HEK293T (cell line): ENCODE measurements around the gene RTEL1.
"Not testable (repeated sequence)": the region's sequence is repeated elsewhere in the genome, so short reads cannot be mapped to it uniquely, and the experiment has no call there.

Experiments
- CTCF ChIA-PET: fragments of 350-600 bp; formaldehyde crosslinking; extraction: SDS; loops from one replicate; lab custom pipeline; 2021; ENCODE audit warnings: antibody characterized with exemption, inconsistent platforms; lab: Yijun Ruan, JAX
- POLR2A ChIA-PET: fragments of 350-600 bp; formaldehyde crosslinking; extraction: SDS; loops from one replicate; lab custom pipeline; 2020; ENCODE audit warnings: antibody characterized with exemption, inconsistent platforms; lab: Yijun Ruan, JAX
- DNase-seq: peaks from one replicate; pipeline ENCODE4 v3.0.0; 2012; ENCODE audit warnings: mixed read lengths; ENCODE audit errors: extremely low spot score
- ARNT ChIP-seq: fragments of 450-650 bp; IDR thresholded peaks from 2 replicates; pipeline ENCODE4 v1.6.1; 2017; ENCODE audit warnings: mild to moderate bottlenecking
- BHLHE40 ChIP-seq: fragments of 450-650 bp; IDR thresholded peaks from 2 replicates; pipeline ENCODE4 v1.6.1; 2016; ENCODE audit warnings: mild to moderate bottlenecking, moderate library complexity, borderline replicate concordance
- CTBP1 ChIP-seq: fragments of 450-650 bp; IDR thresholded peaks from 2 replicates; pipeline ENCODE4 v1.6.1; 2016; ENCODE audit warnings: borderline replicate concordance
- ELF4 ChIP-seq: fragments of 450-650 bp; IDR thresholded peaks from 2 replicates; pipeline ENCODE4 v1.6.1; 2017; ENCODE audit warnings: antibody characterized with exemption
- FOXA1 ChIP-seq: fragments of 450-650 bp; IDR thresholded peaks from 2 replicates; pipeline ENCODE4 v1.6.1; 2016; ENCODE audit warnings: mild to moderate bottlenecking
- FOXK2 ChIP-seq: fragments of 450-650 bp; IDR thresholded peaks from 2 replicates; pipeline ENCODE4 v1.6.1; 2016; ENCODE audit warnings: mild to moderate bottlenecking
- FOXM1 ChIP-seq: fragments of 450-650 bp; IDR thresholded peaks from 2 replicates; pipeline ENCODE4 v1.6.1; 2017; ENCODE audit warnings: mild to moderate bottlenecking, borderline replicate concordance
- HDGF ChIP-seq: fragments of 450-650 bp; IDR thresholded peaks from 2 replicates; pipeline ENCODE4 v1.6.1; 2017; ENCODE audit warnings: antibody characterized with exemption, borderline replicate concordance
- L3MBTL2 ChIP-seq: fragments of 450-650 bp; conservative IDR thresholded peaks from 2 replicates; pipeline ENCODE4 v1.6.1; 2016; ENCODE audit warnings: mild to moderate bottlenecking
- LEF1 ChIP-seq: fragments of 450-650 bp; IDR thresholded peaks from 2 replicates; pipeline ENCODE4 v1.6.1; 2017; ENCODE audit warnings: mild to moderate bottlenecking, borderline replicate concordance
- NFRKB ChIP-seq: fragments of 450-650 bp; IDR thresholded peaks from 2 replicates; pipeline ENCODE4 v1.6.1; 2016; ENCODE audit warnings: mild to moderate bottlenecking, moderate library complexity
- SP1 ChIP-seq: fragments of 450-650 bp; IDR thresholded peaks from 2 replicates; pipeline ENCODE4 v1.6.1; 2017
- SUZ12 ChIP-seq: fragments of 450-650 bp; IDR thresholded peaks from 2 replicates; pipeline ENCODE4 v1.6.1; 2016; ENCODE audit warnings: mild to moderate bottlenecking
- TARDBP ChIP-seq: fragments of 450-650 bp; IDR thresholded peaks from 2 replicates; pipeline ENCODE4 v1.6.1; 2016
- ZNF384 ChIP-seq: fragments of 450-650 bp; IDR thresholded peaks from 2 replicates; pipeline ENCODE4 v1.6.1; 2016
- TF ChIP-seq, protein P1 (sequence below): fragments of 450-650 bp; IDR thresholded peaks from 2 replicates; pipeline ENCODE4 v1.6.1; 2016

The RTEL1 gene

GRCh38 chr20:63657260-63657936 lies 714 bp upstream of the RTEL1 start:
- no peak for TF ChIP-seq FOXA1
- peak; percentile 53; the same call in 1 of the 2 replicates for TF ChIP-seq L3MBTL2
- no peak for DNase-seq
- ChIA-PET POLR2A (interaction anchor here (0.8 to 1.6 kb wide), 14 partner anchors 15 to 208 kb away, joined by 3 to 25 read pairs (median 4); partner anchors contain the start of genes ARFRP1, GMEB2, HELZ2 and PPDPF), CTCF (interaction anchor here (0.6 to 1.2 kb wide), 2 partner anchors 15 to 100 kb away, joined by 3 read pairs; no protein-coding TSS in a partner anchor)

GRCh38 chr20:63658749-63659187 lies 656 bp downstream of the RTEL1 start:
- DNase-seq = peak; percentile 21
- ChIA-PET CTCF (interaction anchor here (0.6 to 1.2 kb wide), 3 partner anchors 17 to 120 kb away, joined by 3 to 5 read pairs (median 3); no protein-coding TSS in a partner anchor), POLR2A (interaction anchor here (0.7 to 1.6 kb wide), 22 partner anchors 9 to 322 kb away, joined by 3 to 25 read pairs (median 4); partner anchors contain the start of genes ARFRP1, GMEB2, HELZ2 and PPDPF)
- no peak for TF ChIP-seq HDGF
- TF ChIP-seq ELF4 = no peak
- TF ChIP-seq LEF1 = no peak
- TF ChIP-seq, protein P1, sequence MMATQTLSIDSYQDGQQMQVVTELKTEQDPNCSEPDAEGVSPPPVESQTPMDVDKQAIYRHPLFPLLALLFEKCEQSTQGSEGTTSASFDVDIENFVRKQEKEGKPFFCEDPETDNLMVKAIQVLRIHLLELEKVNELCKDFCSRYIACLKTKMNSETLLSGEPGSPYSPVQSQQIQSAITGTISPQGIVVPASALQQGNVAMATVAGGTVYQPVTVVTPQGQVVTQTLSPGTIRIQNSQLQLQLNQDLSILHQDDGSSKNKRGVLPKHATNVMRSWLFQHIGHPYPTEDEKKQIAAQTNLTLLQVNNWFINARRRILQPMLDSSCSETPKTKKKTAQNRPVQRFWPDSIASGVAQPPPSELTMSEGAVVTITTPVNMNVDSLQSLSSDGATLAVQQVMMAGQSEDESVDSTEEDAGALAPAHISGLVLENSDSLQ = no peak
- TF ChIP-seq SUZ12 = no peak
- no peak for TF ChIP-seq FOXK2
- TF ChIP-seq ZNF384 = no peak
- TF ChIP-seq FOXM1 = no peak
- TF ChIP-seq CTBP1 = no peak
- no peak for TF ChIP-seq NFRKB
- no peak for TF ChIP-seq BHLHE40
- TF ChIP-seq FOXA1 = no peak
- no peak for TF ChIP-seq SP1
- no peak for TF ChIP-seq ARNT
- no peak for TF ChIP-seq TARDBP
- no peak for TF ChIP-seq L3MBTL2

- POLR2A ChIA-PET = no interaction called here
- TF ChIP-seq ZNF384 = no peak
- TF ChIP-seq ELF4 = no peak
- no peak for TF ChIP-seq FOXK2
- TF ChIP-seq LEF1 = no peak
- no peak for TF ChIP-seq TARDBP
- no peak for DNase-seq
- CTCF ChIA-PET = no interaction called here
Measured at GRCh38 chr20:63659370-63659769, 1.3 kb downstream of the RTEL1 start.

- POLR2A ChIA-PET, DNase-seq, CTCF ChIA-PET: not testable (repeated sequence)
Measured at GRCh38 chr20:63660174-63660573, 2.1 kb downstream of the RTEL1 start.

- CTCF ChIA-PET = no interaction called here
Measured at GRCh38 chr20:63660622-63661021, 2.5 kb downstream of the RTEL1 start.

DNA sequence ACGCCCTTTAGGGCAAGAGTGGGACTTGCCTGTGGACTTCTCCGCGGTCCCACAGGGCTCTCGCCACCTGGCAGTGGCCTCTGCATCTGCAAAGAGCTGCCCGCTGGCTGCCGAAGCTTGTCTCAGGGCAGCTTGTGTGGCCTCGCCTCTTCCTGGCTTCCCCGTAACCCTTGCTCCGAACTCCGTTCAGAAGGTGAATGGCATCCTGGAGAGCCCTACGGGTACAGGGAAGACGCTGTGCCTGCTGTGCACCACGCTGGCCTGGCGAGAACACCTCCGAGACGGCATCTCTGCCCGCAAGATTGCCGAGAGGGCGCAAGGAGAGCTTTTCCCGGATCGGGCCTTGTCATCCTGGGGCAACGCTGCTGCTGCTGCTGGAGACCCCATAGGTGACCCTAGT lies 3.0 kb downstream of the RTEL1 start:
- DNase-seq = no peak
- TF ChIP-seq TARDBP = no peak
- no peak for TF ChIP-seq LEF1
- TF ChIP-seq, protein P1 = no peak
- no peak for TF ChIP-seq FOXK2
- no peak for TF ChIP-seq ELF4
- TF ChIP-seq NFRKB = no peak
- TF ChIP-seq ZNF384 = no peak
- TF ChIP-seq L3MBTL2 = no peak
- TF ChIP-seq HDGF = no peak
- no peak for TF ChIP-seq FOXM1
- no peak for TF ChIP-seq CTBP1
- no peak for TF ChIP-seq BHLHE40
- no peak for TF ChIP-seq FOXA1
- TF ChIP-seq SUZ12 = no peak
- TF ChIP-seq ARNT = no peak
- TF ChIP-seq SP1 = no peak
- ChIA-PET POLR2A (interaction anchor here (1.1 to 1.4 kb wide), 2 partner anchors 8 to 126 kb away, joined by 3 read pairs; partner anchors contain the start of gene STMN3), CTCF (no interaction called here)

More at GRCh38 chr20:63660622-63661021, 2.5 kb downstream of the RTEL1 start:
- TF ChIP-seq ARNT (no peak), ZNF384 (no peak), CTBP1 (no peak), BHLHE40 (no peak), HDGF (no peak), TARDBP (no peak), FOXA1 (no peak), L3MBTL2 (no peak), SUZ12 (no peak), SP1 (no peak), FOXK2 (no peak)
- POLR2A ChIA-PET = interaction anchor here (1.1 kb wide), 1 partner anchor 125 kb away, joined by 3 read pairs; no protein-coding TSS in a partner anchor
- no peak for DNase-seq
